DLD1 (cell line): ENCODE measurements around the gene PPP6R3.
"Not testable (repeated sequence)": the region's sequence is repeated elsewhere in the genome, so short reads cannot be mapped to it uniquely, and the experiment has no call there.

Experiments used
- in situ Hi-C: cut with HindIII; loops from 2 replicates; pipeline ENCODE4 v1.10.0; 2017; ENCODE audit warnings: low sequenced_read_pairs

The PPP6R3 gene

DNA sequence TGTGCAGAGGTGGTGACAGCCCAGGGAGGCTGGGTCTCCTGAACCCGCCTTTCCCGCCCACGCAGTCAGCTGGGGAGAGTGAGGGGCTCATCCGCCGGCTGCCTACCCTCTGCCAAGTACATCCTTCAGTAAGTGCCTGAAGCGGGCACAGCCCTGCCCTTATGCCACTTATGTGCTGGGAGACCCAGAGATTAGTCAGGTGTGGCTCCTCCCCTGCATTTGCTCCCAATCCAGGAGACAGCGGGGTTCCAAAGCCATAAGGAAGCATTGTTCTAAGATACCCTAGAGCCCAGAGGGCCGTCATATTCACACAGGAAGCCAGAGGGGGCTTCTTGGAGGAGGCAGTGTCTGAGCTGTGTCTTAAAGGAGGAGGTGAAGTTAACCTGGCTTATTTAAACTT lies 5.8 kb upstream of the PPP6R3 start:
- in situ Hi-C loops: loop anchor here (25.0 kb wide), 1 partner anchor 217 kb away; no protein-coding TSS in a partner anchor

GRCh38 chr11:68455485-68455884 lies 5.1 kb upstream of the PPP6R3 start:
- in situ Hi-C loops: loop anchor here (25.0 kb wide), 1 partner anchor 218 kb away; no protein-coding TSS in a partner anchor

DNA sequence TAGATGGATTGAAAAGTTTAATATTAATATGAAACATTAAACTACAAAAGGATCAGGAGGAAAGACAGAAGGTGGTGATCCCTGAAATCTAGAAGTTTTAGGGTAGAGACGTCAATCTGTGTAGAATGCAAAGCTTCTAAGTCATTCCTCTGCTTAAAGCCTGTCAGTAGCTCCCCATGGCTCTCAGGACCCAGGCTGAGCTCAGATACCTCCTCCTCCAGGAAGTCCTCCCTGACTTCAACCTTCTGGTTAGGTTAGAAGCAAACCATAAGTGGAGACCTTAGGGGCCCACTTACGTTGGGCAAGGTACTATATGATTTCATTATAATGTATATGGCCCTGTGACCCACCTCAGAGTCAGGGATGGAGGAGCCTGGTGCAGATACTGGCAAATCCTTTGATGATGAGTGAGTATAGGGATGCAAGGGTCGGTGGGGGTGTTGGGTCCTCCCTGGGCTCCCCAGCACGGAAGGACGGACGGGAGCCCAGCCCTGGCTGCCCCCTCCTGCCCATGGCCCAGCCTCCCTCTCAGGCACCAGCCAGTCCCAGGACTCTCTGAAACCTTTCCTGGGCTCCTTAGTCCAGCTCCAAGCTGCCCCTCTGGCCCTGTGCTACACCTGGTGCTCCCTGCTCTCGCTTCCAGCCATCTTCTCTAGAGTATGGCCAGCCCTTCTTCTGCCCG lies 3.2 kb upstream of the PPP6R3 start:
- in situ Hi-C loops: loop anchor here (25.0 kb wide), 1 partner anchor 220 kb away; no protein-coding TSS in a partner anchor

GRCh38 chr11:68457898-68458249 lies 2.7 kb upstream of the PPP6R3 start:
- in situ Hi-C loops: loop anchor here (25.0 kb wide), 1 partner anchor 221 kb away; no protein-coding TSS in a partner anchor

DNA sequence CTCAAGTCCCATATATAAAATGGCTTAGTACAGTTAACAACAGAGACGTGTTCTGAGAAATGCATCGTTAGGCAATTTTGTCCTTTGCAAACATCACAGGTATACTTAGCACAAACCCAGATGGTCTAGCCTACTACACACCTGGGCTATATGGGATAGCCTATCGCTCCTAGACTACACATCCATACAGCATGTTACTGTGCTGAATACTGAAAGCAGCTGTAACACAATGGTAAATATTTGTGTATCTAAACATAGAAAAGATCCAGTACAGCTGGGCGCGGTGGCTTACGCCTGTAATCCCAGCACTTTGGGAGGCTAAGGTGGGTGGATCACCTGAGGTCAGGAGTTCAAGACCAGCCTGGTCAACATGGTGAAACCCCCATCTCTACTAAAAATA lies 2.2 kb upstream of the PPP6R3 start:
- in situ Hi-C loops: loop anchor here (25.0 kb wide), 1 partner anchor 221 kb away; no protein-coding TSS in a partner anchor

DNA sequence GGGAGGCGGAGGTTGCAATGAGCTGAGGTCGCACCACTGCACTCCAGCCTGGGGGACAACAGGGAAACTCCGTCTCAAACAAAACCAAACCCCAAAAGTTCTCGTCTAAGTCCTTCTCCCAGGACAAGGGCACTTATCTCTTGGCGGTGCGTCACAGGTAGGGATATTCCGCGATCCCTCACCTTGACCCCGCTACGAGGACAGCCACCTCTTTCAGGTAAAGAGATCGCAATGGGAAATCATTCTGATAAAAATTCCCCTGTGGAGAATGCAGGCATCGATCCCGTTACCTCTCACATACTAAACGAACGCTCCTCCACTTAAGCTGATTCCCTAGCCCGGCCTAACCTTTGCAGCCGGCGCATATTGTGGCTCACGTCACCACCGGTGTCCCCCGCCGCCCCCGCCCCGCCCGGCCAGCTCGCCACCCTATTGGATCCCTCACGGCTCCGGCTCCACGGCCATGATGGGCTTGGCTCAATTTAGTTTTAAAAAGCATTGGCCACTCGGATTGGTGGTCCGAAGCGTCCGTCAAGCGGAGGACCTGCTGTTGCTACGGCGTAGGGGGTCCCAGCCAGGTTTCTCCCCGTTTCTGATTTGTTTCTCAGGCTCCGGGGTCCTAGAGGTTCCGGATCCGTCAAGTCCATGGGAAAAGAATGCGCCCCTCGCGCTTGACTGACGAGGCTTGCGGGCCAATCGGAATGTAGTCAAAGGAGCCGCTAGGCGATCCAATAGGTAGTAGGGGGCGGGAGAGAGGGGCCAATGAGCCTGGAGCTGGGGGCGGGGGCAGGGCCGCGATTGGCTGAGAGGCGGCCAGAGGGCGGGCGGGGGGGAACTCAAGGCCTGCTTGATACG lies 439 bp upstream of the PPP6R3 start:
- in situ Hi-C loops: loop anchor here (25.0 kb wide), 1 partner anchor 223 kb away; no protein-coding TSS in a partner anchor

- in situ Hi-C loops: loop anchor here (25.0 kb wide), 1 partner anchor 224 kb away; no protein-coding TSS in a partner anchor
Measured at GRCh38 chr11:68461575-68461917, 994 bp downstream of the PPP6R3 start.

DNA sequence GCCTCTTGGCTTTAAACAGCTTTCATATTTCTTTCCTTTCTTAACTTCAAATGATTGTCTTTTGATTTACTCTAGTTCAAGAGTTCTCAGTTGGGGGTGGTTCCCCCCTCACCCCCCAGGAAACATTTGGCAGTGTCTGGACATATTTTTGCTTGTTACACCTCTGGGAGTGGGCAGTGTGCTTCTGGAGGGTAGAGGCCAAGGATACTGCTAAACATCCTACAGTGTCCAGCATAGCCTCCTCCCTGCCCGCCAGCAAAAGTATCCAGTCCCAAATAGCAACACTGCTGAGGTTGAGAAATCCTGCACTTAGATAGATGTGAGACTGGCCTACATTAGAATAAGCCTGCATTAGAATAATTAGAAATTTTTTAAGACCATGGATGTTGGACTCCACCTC lies 3.2 kb downstream of the PPP6R3 start:
- in situ Hi-C loops: loop anchor here (25.0 kb wide), 1 partner anchor 226 kb away; no protein-coding TSS in a partner anchor

- in situ Hi-C loops: loop anchor here (25.0 kb wide), 1 partner anchor 230 kb away; no protein-coding TSS in a partner anchor
Measured at GRCh38 chr11:68467201-68467834, 6.8 kb downstream of the PPP6R3 start.

DNA sequence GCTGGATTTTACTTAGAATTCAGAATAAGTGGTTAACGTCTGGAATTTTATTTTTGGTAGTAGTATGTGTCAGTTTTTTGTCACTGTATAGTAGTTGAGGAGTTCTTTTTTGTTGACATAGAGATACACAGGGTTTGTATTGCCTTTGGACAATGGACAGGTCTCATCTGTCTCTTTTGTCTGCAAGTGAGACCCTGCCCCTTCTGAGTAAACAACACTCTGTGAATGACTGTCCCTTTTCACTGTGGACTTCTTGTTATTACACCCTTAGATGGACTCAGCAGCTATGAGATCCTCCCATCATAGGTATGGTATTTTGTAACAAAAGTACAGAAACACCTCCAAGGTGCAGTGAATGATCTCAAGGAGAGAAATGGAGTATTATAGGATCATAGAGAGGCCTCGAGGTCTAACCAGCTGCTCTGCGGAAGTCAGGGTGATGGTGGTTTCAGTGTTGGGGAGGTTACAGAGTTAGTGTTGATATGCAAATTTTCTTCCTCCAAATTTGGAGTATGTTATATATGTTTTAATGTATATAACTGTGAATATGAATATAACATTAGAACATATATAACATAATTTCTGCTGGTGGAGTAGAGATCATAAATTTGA lies 7.8 kb downstream of the PPP6R3 start:
- in situ Hi-C loops: loop anchor here (25.0 kb wide), 1 partner anchor 231 kb away; no protein-coding TSS in a partner anchor

GRCh38 chr11:68469122-68469521 lies 8.6 kb downstream of the PPP6R3 start:
- in situ Hi-C loops: loop anchor here (25.0 kb wide), 1 partner anchor 232 kb away; no protein-coding TSS in a partner anchor

DNA sequence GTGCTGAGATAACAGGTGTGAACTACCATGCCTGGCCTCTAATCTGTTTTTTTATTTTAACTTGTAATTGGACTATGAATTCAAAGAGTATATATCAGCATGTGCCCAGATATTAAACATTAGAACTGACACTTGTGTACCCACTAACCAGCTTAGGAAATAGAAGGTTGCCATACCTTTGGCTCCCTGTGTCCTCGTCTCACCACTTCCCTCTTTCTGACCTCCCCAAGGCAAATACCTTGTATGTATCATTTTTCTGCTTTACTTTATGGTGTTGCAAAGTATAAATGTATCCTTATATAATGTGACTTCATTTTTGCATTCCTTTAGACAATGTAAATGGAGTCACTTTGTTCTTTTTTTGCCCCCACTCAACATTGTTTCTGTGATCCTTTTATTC lies 9.1 kb downstream of the PPP6R3 start:
- in situ Hi-C loops: loop anchor here (25.0 kb wide), 1 partner anchor 232 kb away; no protein-coding TSS in a partner anchor

GRCh38 chr11:68470304-68470811 lies 9.8 kb downstream of the PPP6R3 start:
- in situ Hi-C loops: loop anchor here (25.0 kb wide), 1 partner anchor 233 kb away; no protein-coding TSS in a partner anchor

GRCh38 chr11:68471360-68472340 lies 11.1 kb downstream of the PPP6R3 start:
- in situ Hi-C loops: loop anchor here (25.0 kb wide), 1 partner anchor 234 kb away; no protein-coding TSS in a partner anchor

DNA sequence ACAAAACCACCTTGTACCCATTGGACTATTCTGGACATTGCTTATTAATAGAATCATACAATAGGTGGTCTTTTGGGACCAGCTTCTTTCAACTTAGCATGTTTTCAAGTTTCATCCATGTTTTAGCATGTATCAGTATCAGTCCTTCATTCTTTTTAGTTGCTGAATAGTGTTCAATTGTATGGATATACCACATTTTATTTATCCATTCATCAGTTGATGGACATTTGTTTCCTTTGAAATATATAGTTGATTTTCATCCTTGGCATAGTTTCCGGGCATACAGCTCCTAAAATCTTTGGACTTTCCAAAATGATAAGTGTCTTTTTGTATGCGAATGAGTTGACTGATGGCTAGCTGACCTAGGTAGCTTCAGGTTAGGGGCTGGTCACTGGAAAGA lies 12.2 kb downstream of the PPP6R3 start:
- in situ Hi-C loops: loop anchor here (25.0 kb wide), 1 partner anchor 235 kb away; no protein-coding TSS in a partner anchor

GRCh38 chr11:68473693-68474092 lies 13.1 kb downstream of the PPP6R3 start:
- in situ Hi-C loops: loop anchor here (25.0 kb wide), 1 partner anchor 236 kb away; no protein-coding TSS in a partner anchor

GRCh38 chr11:68475626-68476025 lies 15.1 kb downstream of the PPP6R3 start:
- in situ Hi-C loops: not testable (repeated sequence)

GRCh38 chr11:68479390-68479789 lies 18.8 kb downstream of the PPP6R3 start:
- in situ Hi-C loops: no loop called here

DNA sequence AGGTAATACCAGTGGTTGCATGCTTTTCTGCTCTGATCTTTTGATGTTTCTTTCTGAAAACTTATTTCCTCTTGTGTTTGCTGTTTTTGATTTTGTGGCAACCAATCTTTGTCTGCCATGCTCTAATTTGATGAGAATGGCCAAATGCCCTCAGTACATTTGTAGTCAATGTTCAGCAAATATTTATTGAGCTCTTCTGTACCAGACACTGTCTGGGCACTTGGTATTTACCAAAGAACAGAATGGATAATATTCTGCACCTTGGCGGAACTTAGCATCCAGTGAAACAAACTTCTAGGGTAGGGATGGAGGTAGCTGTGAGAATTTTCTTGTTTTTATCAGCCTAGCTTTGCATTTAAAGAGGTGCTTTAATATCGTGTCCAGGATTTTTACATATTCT lies 19.6 kb downstream of the PPP6R3 start:
- in situ Hi-C loops: no loop called here
